Stimulated activated CD4-positive, alpha-beta T cell treated with anti-CD3 and anti-CD28 coated beads, Interleukin-1b, Interleukin-23, amount 100 ng/mL, for 24 hours (primary cell): ENCODE data around the gene CYTH4.
"Not testable (repeated sequence)": the region's sequence is repeated elsewhere in the genome, so short reads cannot be mapped to it uniquely, and the experiment has no call there.

Experiments
- DNase-seq, 4 experiments: peaks; one replicate each; pipeline ENCODE4 v3.0.0-alpha.2; 2020; ENCODE audit warnings: low read depth in 4 of 4, low spot score in 1 of 4

The CYTH4 gene

GRCh38 chr22:37282385-37282677 lies at the start of gene CYTH4:
Gene CYTH4, plus strand, starts transcription at chr22:37282508. Its CDS starts 62 bp downstream, at chr22:37282570.
- DNase-seq, result peak; percentile 51 to 70 (median 58)

GRCh38 chr22:37233371-37233750 lies 48.9 kb upstream of the CYTH4 start:
- not testable (repeated sequence) for DNase-seq

- DNase-seq, result no peak
These were observed 48.3 kb upstream of the CYTH4 start for GRCh38 chr22:37233751-37234631.

GRCh38 chr22:37234736-37235711 lies 47.3 kb upstream of the CYTH4 start:
- DNase-seq, result no peak

GRCh38 chr22:37235897-37236607 lies 46.3 kb upstream of the CYTH4 start:
- DNase-seq, result no peak

DNA sequence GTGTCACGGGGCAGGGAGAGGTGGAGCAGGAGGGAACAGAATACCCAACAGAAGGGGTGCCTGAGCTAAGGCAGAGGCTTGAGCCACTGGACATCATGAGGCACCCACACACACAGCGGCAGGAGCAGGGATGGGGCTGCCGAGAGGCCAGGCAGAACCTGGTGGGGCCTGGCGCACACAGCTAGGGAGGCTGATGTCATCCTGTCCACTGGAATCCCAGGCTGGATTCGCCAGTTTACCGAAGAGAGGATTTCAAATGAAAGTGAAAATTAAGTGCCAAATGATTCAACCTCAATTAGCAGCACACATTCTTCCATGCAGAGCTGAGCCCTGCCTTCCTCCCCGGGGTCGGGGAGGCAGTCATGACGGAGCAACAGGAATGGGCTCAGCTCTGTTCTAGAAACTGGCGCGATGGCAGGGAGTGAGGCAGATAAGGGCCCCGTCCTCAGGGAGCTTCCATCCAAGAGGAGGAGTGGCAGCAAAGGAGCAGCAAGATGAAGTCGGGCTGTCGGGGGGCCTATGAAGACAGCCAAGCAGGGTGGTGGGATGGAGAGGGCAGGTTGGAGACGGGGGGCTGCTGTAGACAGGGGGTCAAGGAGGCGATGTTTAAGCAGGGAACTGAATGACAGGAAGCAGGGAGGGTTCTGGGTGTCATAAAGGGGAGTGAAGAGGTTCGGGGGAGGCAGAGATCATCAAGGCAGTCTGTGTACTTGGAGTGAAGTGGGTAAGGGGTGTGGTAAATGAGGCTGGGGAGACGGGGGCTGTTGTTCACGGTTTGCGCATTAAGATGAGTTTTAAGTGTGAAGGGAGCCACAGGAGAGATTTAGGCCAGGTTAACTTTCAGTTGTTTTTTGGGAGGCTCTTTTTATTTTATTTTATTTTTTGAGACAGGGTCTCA lies 44.7 kb upstream of the CYTH4 start:
- no peak for DNase-seq

- no peak for DNase-seq
These were observed 42.7 kb upstream of the CYTH4 start for GRCh38 chr22:37239336-37240239.

DNA sequence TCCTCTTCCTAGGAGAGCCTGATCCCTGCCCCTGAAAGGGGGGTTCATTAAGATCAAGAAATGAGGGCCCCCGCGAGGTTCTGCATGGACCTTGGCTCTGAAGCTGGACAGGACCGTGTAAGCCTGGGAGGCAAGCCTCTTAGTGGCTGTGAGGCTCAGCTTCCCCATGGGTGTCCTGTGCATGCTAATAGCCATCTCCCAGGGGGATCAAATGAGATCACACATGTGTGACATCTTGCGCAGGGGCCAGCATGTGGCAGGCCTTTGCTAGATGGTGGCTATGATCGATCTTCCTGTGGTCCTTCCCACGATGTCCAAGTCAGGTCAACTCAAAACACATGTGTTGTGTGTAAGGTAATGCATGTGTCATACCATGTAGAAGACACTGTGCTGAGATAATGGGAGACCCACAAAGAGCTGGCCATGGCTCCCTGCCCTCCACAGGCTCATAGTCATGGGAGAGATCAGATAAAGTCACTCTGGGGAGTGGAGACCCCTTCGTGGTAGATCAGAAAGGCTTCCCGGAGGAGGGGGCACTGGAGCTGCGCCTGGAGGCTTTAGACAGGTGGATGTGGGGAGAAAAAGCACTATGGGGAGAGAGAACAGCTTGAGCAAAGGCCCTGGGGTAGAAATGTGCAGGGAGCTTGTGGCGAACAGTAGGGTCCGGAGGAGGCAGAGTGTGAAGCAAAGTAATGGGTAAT lies 41.9 kb upstream of the CYTH4 start:
- no peak for DNase-seq

GRCh38 chr22:37240941-37241320 lies 41.4 kb upstream of the CYTH4 start:
- DNase-seq, result no peak

DNA sequence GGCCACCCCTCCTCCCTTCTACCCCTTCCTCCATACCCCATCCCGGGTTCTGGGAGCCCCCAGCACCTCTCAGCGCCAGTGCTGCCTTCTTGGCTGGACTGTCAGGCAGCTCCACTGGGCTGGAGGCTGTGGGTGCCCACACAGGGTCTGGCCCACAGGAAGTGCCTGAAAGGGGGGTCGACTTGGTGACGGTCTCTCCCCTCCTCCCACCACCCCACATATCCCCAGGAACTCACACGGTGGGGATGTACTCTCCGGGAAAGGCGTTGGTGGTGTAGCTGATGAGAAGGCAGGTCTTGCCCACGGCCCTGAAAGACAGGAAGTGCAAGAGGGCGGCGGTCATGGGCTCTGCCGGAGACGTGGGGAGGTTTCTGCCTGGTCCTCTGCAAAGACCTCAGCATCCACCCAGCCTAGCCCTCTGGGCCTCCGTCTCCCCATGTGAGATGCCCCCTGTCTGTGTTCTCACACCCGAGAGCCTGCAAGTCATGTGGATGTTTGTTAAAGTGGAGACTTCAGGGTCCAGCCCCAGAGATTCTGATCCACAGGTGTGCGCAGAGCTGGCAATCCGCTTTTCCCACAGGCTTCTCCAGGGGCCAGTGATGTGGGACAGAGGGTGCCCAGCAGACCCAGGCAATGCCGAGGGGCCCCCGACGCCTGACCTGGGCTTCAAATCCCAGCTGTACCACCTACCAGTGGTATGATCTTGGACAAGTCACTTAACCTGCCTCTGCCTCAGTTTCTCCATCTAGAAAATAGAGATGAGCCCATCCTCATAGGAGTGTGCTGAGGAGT lies 40.8 kb upstream of the CYTH4 start:
- DNase-seq, result no peak

- peak; percentile 70 to 92 (median 78) for DNase-seq
These were observed 39.9 kb upstream of the CYTH4 start for GRCh38 chr22:37242395-37242918.

GRCh38 chr22:37243402-37244113 lies 38.8 kb upstream of the CYTH4 start:
- no peak for DNase-seq

DNA sequence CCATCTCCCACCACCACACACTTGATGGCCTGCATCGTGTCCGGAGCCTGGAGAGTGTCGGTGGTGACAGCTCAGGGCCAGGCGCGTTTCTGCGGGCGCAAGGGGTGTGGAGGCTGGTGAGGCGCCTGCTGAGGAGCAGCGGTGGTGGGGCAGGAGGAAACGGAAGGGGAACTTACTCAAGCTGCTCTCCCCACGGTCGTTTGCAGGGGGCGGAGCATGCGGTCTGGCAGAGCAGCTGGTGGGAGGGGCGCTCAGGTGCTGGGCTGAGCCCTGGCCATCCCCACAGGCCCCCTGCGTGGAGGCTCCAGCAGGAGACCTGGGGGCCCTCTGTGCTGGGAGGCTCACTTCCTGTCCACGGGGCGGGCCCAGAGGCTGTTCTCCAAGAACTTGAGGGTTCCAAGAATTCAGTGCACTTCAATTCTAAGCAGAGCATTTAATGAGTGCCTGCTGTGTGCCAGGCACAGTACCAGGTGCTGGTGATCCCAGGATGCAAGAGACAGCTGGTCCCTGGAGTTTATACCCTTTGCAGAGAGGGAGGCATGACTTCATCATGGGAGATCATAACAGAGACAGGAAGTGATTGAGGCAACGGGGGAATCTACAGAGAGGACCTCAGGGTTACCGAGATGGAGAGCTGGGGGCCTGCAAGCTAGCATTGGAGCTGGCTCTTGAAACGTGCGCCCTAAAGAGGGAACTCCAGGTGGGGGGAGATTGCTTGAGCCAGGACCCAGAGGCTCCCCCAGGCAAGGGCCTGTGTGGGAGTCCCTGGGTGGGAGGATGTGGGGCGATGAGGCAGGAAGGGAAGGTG lies 38.0 kb upstream of the CYTH4 start, which contains the start of gene RAC2:
Gene RAC2, minus strand, starts transcription at position 156 of the 808 bp plus-strand sequence. Its CDS starts 121 bp downstream, at position 35.
- DNase-seq, result peak in 3 of 4 experiments; percentile 73 to 94 (median 84)

DNA sequence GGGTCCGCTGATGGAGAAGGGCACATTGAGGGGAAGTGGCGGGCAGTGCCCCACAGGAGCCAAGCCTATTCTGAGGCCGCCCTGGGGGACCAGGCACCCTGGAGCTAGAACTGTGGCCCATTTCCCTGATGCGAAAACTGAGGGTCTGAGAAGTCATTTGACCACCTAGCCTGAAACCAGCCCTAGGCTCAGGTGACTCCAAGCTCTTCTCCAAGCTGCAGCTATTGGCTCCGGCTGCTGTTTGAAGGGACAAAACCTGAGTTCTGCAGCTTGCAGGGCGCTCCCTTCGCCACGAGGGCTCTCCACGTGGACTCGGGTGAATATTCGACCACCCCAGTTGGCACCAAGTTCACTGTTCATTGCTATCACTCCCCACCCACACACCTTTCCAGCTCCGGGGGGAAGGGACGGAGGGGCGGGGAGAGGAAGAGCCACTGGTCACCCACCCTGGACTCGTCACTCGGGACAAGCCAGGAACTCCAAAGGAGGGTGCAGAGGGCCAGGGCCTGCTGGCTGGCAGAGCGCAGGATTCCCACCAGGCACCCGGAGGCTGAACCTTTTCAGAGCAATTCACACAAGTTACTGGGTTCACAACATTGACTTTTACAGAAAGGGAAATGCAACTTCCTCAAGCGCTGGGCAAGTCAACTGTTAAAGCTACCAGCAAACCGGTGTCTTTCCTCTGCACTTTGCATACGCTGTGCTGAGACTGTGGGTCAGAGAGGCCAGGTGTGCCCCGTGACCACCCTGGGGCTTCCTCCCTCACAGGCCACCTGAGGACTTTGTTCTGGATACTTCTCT lies 37.2 kb upstream of the CYTH4 start:
- no peak for DNase-seq

DNA sequence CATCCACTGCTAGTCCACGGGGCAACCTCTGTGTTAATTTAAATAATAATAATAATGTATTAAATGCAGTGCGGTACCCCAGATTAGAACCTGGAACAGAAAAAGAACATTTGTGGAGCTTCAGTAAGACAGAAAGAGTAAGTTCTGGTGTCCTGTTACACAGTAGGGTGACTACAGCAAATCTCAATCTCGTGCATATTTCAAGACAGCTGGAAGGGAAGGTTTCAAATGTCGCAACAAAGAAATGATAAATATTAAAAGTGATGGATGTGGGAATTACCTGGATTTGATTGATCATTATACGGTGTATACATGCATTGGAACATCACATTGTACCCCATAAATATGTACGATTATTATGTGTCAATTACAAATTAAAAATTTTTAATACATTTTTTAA lies 36.6 kb upstream of the CYTH4 start:
- DNase-seq, result no peak
